Common myeloid progenitor, CD34-positive (primary cell): ENCODE measurements around the gene NF2.

Experiments used
- CTCF ChIA-PET: fragments of 350-600 bp; sonication (Branson Sonifier 250); formaldehyde crosslinking; loops from one replicate; lab custom pipeline; 2021; ENCODE audit warnings: antibody characterized with exemption; lab: Charles Lee
- POLR2A ChIA-PET: fragments of 350-600 bp; sonication (Branson Sonifier 250); formaldehyde crosslinking; loops from one replicate; lab custom pipeline; 2021; ENCODE audit warnings: antibody characterized with exemption; lab: Charles Lee
- DNase-seq, 3 donors: peaks; one replicate each; pipeline versions ENCODE4 v3.0.0 to v3.0.0-alpha.2; 2013
- H3K27ac ChIP-seq, 2 experiments: 1 replicate in 1 of 2; 2 replicates in 1 of 2; pipeline ENCODE4 v1.7.0; 2013; ENCODE audit warnings: inconsistent platforms in 2 of 2, low read length in 2 of 2, mild to moderate bottlenecking in 2 of 2, low read depth in 1 of 2, moderate library complexity in 1 of 2; ENCODE audit not compliant: severe bottlenecking in 2 of 2, insufficient read depth in 1 of 2, poor library complexity in 1 of 2
- H3K27me3 ChIP-seq, 5 experiments: replicated peaks in 2 of 5; 1 replicate in 3 of 5; 2 replicates in 2 of 5; pipeline versions ENCODE4 v1.6.1 to v1.7.0; 2013; ENCODE audit warnings: low read length in 4 of 5, mild to moderate bottlenecking in 2 of 5, moderate library complexity in 2 of 5, inconsistent platforms in 1 of 5; ENCODE audit not compliant: insufficient read depth in 5 of 5, control insufficient read depth in 4 of 5
- H3K36me3 ChIP-seq, 4 experiments: 1 replicate in 2 of 4; 2 replicates in 2 of 4; pipeline versions ENCODE4 v1.6.1 to v1.7.0; 2013; ENCODE audit warnings: low read length in 3 of 4, control low read depth in 1 of 4, mild to moderate bottlenecking in 1 of 4; ENCODE audit not compliant: control insufficient read depth in 4 of 4, insufficient read depth in 4 of 4
- H3K4me1 ChIP-seq, 4 experiments: 1 replicate in 3 of 4; 2 replicates in 1 of 4; pipeline versions ENCODE4 v1.6.1 to v1.7.1; 2013; ENCODE audit warnings: low read length in 3 of 4, mild to moderate bottlenecking in 3 of 4, control low read depth in 1 of 4, inconsistent platforms in 1 of 4, moderate library complexity in 1 of 4; ENCODE audit not compliant: control insufficient read depth in 4 of 4, insufficient read depth in 4 of 4; ENCODE audit errors: control extremely low read depth in 1 of 4
- H3K4me3 ChIP-seq, 7 experiments: 1 replicate in 4 of 7; 2 replicates in 3 of 7; pipeline versions ENCODE4 v1.5.1 to v1.7.0; 2013; ENCODE audit warnings: mild to moderate bottlenecking in 7 of 7, low read length in 6 of 7, moderate library complexity in 6 of 7, inconsistent platforms in 2 of 7, low read depth in 2 of 7, control low read depth in 1 of 7; ENCODE audit not compliant: insufficient read depth in 4 of 7, control insufficient read depth in 1 of 7; ENCODE audit errors: extremely low read depth in 1 of 7
- H3K9me3 ChIP-seq, 5 experiments: 1 replicate in 4 of 5; 2 replicates in 1 of 5; pipeline versions ENCODE4 v1.6.1 to v1.7.1; 2013; ENCODE audit warnings: low read length in 4 of 5, mild to moderate bottlenecking in 2 of 5, inconsistent platforms in 1 of 5, low read depth in 1 of 5, moderate library complexity in 1 of 5; ENCODE audit not compliant: control insufficient read depth in 4 of 5, insufficient read depth in 2 of 5; ENCODE audit errors: control extremely low read depth in 1 of 5
- WGBS: methylation state at CpG from one replicate; pipeline ENCODE4 v1.1.5; 2013; ENCODE audit not compliant: insufficient coverage; 5-methylcytosine and 5-hydroxymethylcytosine counted together

Gene NF2

GRCh38 chr22:29722151-29722550 lies 118.7 kb downstream of the NF2 start:
- CTCF ChIA-PET = interaction anchor here (1.0 kb wide), 1 partner anchor 44 kb away, joined by 3 read pairs; no protein-coding TSS in a partner anchor
- Histone ChIP-seq H3K4me3 (no peak overlapping the region), H3K27me3 (peaks cover 0 to 76% (median 24%) of the 10 kb centered on the region in 5 experiments), H3K4me1 (peaks cover 0 to 14% (median 4%) of the 10 kb centered on the region in 4 experiments), H3K9me3 (no peaks in the 10 kb centered on the region), H3K36me3 (no peaks in the 10 kb centered on the region), H3K27ac (no peak overlapping the region)
- DNase-seq = no peak
- POLR2A ChIA-PET = no interaction called here
- 78% methylated on average over 5 of the region's 7 CpGs for WGBS

GRCh38 chr22:29722587-29722986 lies 119.2 kb downstream of the NF2 start:
- WGBS = 93% methylated on average over 15 of the region's 16 CpGs
- no peak overlapping the region for H3K27ac ChIP-seq
- peaks cover 0 to 14% (median 4%) of the 10 kb centered on the region in 4 experiments for H3K4me1 ChIP-seq
- CTCF ChIA-PET = interaction anchor here (1.0 kb wide), 1 partner anchor 44 kb away, joined by 3 read pairs; no protein-coding TSS in a partner anchor
- POLR2A ChIA-PET = no interaction called here
- H3K27me3 ChIP-seq = peaks cover 0 to 72% (median 24%) of the 10 kb centered on the region in 5 experiments
- DNase-seq = no peak
- no peaks in the 10 kb centered on the region for H3K9me3 ChIP-seq
- no peaks in the 10 kb centered on the region for H3K36me3 ChIP-seq
- no peak overlapping the region for H3K4me3 ChIP-seq

DNA sequence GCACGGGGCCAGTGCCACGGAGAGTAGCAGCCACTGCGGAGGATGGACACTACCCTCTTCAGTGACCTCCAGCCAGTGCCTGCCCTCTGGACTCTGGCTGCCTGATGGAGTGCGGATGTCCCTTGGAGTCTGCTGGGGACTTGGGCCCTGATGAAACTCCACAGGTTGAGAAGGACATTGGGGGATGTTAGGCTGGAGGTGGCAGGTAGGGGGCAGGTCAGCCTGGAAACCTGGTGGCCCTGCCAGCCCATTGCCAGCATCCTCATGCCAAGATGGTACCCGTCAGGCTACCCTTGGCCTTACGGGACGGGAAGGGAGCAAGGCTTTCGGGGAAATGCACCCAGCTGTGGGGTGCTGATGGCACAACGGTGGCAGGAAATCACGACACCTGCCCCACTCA lies 120.3 kb downstream of the NF2 start:
- ChIA-PET CTCF (no interaction called here), POLR2A (no interaction called here)
- no peaks in the 10 kb centered on the region for H3K9me3 ChIP-seq
- H3K27me3 ChIP-seq = peaks cover 0 to 62% (median 24%) of the 10 kb centered on the region in 5 experiments
- WGBS = 92% methylated on average over 9 of the region's 10 CpGs
- H3K36me3 ChIP-seq = no peaks in the 10 kb centered on the region
- peaks cover 0 to 14% (median 4%) of the 10 kb centered on the region in 4 experiments for H3K4me1 ChIP-seq
- no peak for DNase-seq
- no peak overlapping the region for H3K4me3 ChIP-seq
- H3K27ac ChIP-seq = no peak overlapping the region

DNA sequence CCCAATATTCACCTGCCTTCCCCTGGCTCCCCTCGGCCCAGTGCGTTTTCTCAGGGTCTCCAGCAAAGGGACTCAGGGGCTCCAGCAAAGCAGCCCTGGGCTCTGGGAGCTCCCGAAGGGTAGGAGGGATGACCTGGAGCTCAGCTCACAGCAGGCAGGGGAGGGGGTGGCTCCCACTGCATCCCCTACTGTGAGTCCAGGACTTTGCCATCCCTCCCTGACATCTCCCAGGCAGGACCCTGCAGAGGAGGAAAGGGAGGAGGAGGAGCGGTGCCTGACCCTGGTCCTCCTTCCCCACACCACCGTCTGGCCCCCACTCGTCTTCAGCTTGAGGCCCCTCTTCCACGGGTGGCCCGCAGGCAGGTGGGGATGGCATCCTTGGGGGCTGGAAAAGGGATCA lies 121.4 kb downstream of the NF2 start:
- WGBS = 74% methylated on average over 7 of the region's 8 CpGs
- CTCF ChIA-PET = interaction anchor here (1.4 to 1.9 kb wide), 2 partner anchors 23 to 68 kb away, joined by 3 to 7 read pairs; no protein-coding TSS in a partner anchor
- no peak overlapping the region for H3K4me3 ChIP-seq
- H3K27me3 ChIP-seq = peaks cover 0 to 52% (median 17%) of the 10 kb centered on the region in 5 experiments
- H3K36me3 ChIP-seq = no peaks in the 10 kb centered on the region
- peaks cover 0 to 9% (median 2%) of the 10 kb centered on the region in 4 experiments for H3K4me1 ChIP-seq
- H3K9me3 ChIP-seq = no peaks in the 10 kb centered on the region
- POLR2A ChIA-PET = no interaction called here
- no peak overlapping the region for H3K27ac ChIP-seq
- DNase-seq = no peak

DNA sequence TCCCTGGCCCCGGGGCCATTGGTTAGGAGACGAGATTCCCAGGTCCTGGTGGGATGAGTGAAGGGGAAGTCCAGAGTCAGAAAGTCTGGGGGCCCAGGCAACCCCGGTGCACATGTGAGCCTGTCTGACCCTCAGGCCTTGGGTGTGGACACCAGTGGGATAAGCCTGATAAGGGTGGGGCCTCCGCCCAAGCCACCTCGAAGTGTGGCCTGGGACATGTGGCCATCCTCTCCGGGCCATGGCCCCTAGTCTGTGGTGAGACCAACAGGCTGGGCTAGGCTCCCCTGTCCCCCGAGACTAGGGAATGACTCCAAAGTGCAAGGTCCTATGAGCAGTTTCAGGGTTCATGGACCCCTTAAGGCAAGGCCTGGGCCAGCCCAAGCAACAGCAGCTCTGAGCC lies 122.7 kb downstream of the NF2 start:
- Histone ChIP-seq H3K4me3 (no peak overlapping the region), H3K9me3 (no peaks in the 10 kb centered on the region), H3K36me3 (peaks cover 0 to 9% (median 2%) of the 10 kb centered on the region in 4 experiments), H3K4me1 (no peaks in the 10 kb centered on the region), H3K27me3 (peaks cover 0 to 44% (median 16%) of the 10 kb centered on the region in 5 experiments), H3K27ac (no peak overlapping the region)
- ChIA-PET POLR2A (no interaction called here), CTCF (interaction anchor here (0.6 to 2.6 kb wide), 7 partner anchors 8 to 69 kb away, joined by 3 to 12 read pairs (median 4); no protein-coding TSS in a partner anchor)
- no peak for DNase-seq
- WGBS = 91% methylated on average over 5 of the region's 7 CpGs

DNA sequence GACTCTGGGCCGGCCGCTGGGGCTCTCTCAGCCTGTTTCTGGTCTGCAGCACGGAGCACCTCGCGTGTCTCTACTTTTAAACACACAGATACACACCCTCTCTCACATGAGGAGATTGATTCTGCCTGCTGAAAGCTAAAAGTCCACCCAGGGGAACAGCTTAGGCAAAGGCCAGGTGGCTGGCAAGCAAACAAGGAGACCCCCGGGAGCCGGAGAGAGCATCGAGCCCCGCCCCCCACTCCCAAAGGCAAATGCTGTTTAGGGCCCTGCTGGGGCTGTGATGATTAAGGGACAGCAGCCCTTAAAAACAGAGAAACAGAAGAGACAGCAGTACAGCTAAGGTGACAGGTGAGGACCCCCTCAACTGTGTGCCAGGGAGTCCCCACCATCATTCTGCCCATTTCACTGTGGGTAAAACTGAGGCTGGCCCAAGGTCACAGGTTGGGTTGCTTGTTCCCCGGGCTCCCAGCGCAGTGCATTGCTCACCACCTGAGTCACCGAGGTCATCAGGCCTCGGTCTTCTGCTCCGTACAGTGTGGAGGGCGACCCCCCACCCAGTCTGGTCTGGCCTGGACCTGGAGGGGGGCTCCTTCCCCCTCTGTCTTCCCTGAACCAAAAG lies 123.2 kb downstream of the NF2 start:
- CTCF ChIA-PET = interaction anchor here (0.6 to 2.6 kb wide), 6 partner anchors 8 to 69 kb away, joined by 3 to 12 read pairs (median 5); no protein-coding TSS in a partner anchor
- Histone ChIP-seq H3K4me1 (no peaks in the 10 kb centered on the region), H3K27me3 (peaks cover 0 to 38% (median 11%) of the 10 kb centered on the region in 5 experiments)

GRCh38 chr22:29727131-29727523 lies 123.7 kb downstream of the NF2 start:
- Histone ChIP-seq H3K4me3 (no peak overlapping the region), H3K27ac (no peak overlapping the region), H3K9me3 (no peaks in the 10 kb centered on the region), H3K27me3 (peaks cover 0 to 33% (median 10%) of the 10 kb centered on the region in 5 experiments), H3K36me3 (peaks cover 0 to 10% (median 2%) of the 10 kb centered on the region in 4 experiments), H3K4me1 (no peaks in the 10 kb centered on the region)
- 8% methylated on average over 10 of the region's 17 CpGs for WGBS
- DNase-seq = peak; percentile 29 to 44 (median 43)
- ChIA-PET CTCF (interaction anchor here (1.4 to 2.6 kb wide), 5 partner anchors 9 to 278 kb away, joined by 3 to 12 read pairs (median 5); no protein-coding TSS in a partner anchor), POLR2A (no interaction called here)

More for the DNA sequence above, 123.2 kb downstream of the NF2 start:
- POLR2A ChIA-PET = no interaction called here
- DNase-seq = no peak
- 37% methylated on average over 10 of the region's 15 CpGs for WGBS
- H3K9me3 ChIP-seq = no peaks in the 10 kb centered on the region
- H3K27ac ChIP-seq = no peak overlapping the region
- no peak overlapping the region for H3K4me3 ChIP-seq
- H3K36me3 ChIP-seq = peaks cover 0 to 10% (median 2%) of the 10 kb centered on the region in 4 experiments
